Hematopoietic multipotent progenitor cell treated with erythropoietin and hydrocortisone succinate and interleukin-3 and kit ligand, for 4 days (in vitro differentiated cells): Measurements from ENCODE around the gene IL17REL.

Experiments
- DNase-seq: peaks from one replicate; pipeline ENCODE4 v3.0.0-alpha.2; 2015

The IL17REL gene

GRCh38 chr22:50012211-50013181, at the start of gene IL17REL:
IL17REL (minus strand) TSS chr22:50012765; CDS start chr22:50012646, 119 bp downstream.
- DNase-seq, result no peak

- peak; percentile 88 for DNase-seq
Measured at GRCh38 chr22:50061824-50062355, 49.3 kb upstream of the IL17REL start.

- DNase-seq, result no peak
Measured at GRCh38 chr22:50061141-50061823, 48.7 kb upstream of the IL17REL start.

- DNase-seq, result no peak
Measured at GRCh38 chr22:50060441-50061140, 48.0 kb upstream of the IL17REL start.

GRCh38 chr22:50059881-50060262, 47.3 kb upstream of the IL17REL start:
- no peak for DNase-seq

- peak; percentile 50 for DNase-seq
Measured at GRCh38 chr22:50058906-50059880, 46.6 kb upstream of the IL17REL start.

GRCh38 chr22:50058061-50058905, 45.7 kb upstream of the IL17REL start, which contains the start of gene TTLL8:
TTLL8 (minus strand) TSS chr22:50058298.
- peak; percentile 40 for DNase-seq

GRCh38 chr22:50057278-50058060, 44.9 kb upstream of the IL17REL start:
- DNase-seq, result no peak

GRCh38 chr22:50056214-50056972, 43.8 kb upstream of the IL17REL start:
- DNase-seq, result no peak

- no peak for DNase-seq
Measured at GRCh38 chr22:50053861-50054260, 41.3 kb upstream of the IL17REL start.

- no peak for DNase-seq
Measured at GRCh38 chr22:50051930-50052329, 39.4 kb upstream of the IL17REL start.

- DNase-seq, result no peak
Measured at GRCh38 chr22:50049299-50050195, 37.0 kb upstream of the IL17REL start.

- no peak for DNase-seq
Measured at GRCh38 chr22:50048836-50049235, 36.3 kb upstream of the IL17REL start.

GRCh38 chr22:50048061-50048765, 35.6 kb upstream of the IL17REL start:
- DNase-seq, result no peak

- DNase-seq, result no peak
Measured at GRCh38 chr22:50047346-50047745, 34.8 kb upstream of the IL17REL start.

GRCh38 chr22:50046481-50047245, 34.1 kb upstream of the IL17REL start:
- no peak for DNase-seq

GRCh38 chr22:50046019-50046415, 33.5 kb upstream of the IL17REL start:
- no peak for DNase-seq
